T-helper 17 cell (primary cell): ENCODE data around the gene RASGRF1. TPM values are rescaled to one million over a fixed set of nuclear protein-coding genes. Genes with fewer than 3 reads are reported as not detected.

Experiments used
- ATAC-seq: fragments of 150-1000 bp; cut with Tn5 transposase; 2 replicates; pipeline ENCODE4 v1.10.0; 2021; ENCODE audit warnings: mild to moderate bottlenecking, moderate library complexity
- DNase-seq, 3 donors: peaks; one replicate each; pipeline versions ENCODE4 v3.0.0 to v3.0.0-alpha.2; 2020 to 2021
- H3K9me3 ChIP-seq: one replicate; pipeline ENCODE4 v1.7.0; 2013; ENCODE audit warnings: low read length, mild to moderate bottlenecking; ENCODE audit not compliant: control insufficient read depth, poor library complexity, severe bottlenecking
- H3K27ac Mint-ChIP-seq: one replicate; pipeline ENCODE4 v1.8.0; 2022; ENCODE audit warnings: mild to moderate bottlenecking, moderate library complexity, mixed read lengths
- H3K27me3 Mint-ChIP-seq: one replicate; pipeline ENCODE4 v1.8.0; 2022; ENCODE audit warnings: mixed read lengths
- H3K36me3 Mint-ChIP-seq: one replicate; pipeline ENCODE4 v1.8.0; 2022; ENCODE audit warnings: low read depth, mixed read lengths
- H3K4me1 Mint-ChIP-seq: one replicate; pipeline ENCODE4 v1.8.0; 2022; ENCODE audit warnings: mild to moderate bottlenecking, mixed read lengths
- H3K4me3 Mint-ChIP-seq: one replicate; pipeline ENCODE4 v1.8.0; 2022; ENCODE audit warnings: mild to moderate bottlenecking, moderate library complexity, mixed read lengths
- total RNA-seq, 4 donors: library from RNA in 2 of 4; stranded (reverse) in 2 of 4; gene quantifications; one replicate each; pipeline ENCODE4 v1.2.3 and lab custom pipeline; 2022 to 2026

RASGRF1 gene
- total RNA-seq, 2 donors from 2014 or later = 0.55 TPM; not detected in 1

DNA sequence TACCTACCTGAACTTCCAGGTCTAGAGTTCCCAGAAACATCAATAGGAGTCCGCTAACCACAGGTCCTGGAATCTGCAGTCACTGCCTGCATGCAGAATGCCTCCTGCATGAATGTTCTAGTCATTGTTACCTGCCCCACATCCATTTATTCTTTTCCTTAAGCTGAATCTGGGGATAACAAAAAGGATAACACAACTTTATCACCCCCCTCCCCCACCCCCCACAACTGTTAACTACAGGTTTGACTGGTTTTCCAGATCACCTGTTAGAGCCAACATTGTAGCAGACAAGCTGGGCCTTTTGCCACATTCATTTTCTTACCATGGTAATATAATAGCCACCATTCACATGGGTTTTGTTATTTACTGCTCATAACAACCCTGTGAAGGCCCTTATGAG, 141.1 kb downstream of the RASGRF1 start:
- Mint-ChIP-seq H3K4me3 (no peak overlapping the region), H3K4me1 (peaks cover 20% of the 10 kb centered on the region), H3K27ac (no peak overlapping the region), H3K27me3 (no peaks in the 10 kb centered on the region), H3K36me3 (no peaks in the 10 kb centered on the region)
- ATAC-seq = no peak
- no peak for DNase-seq
- no peaks in the 10 kb centered on the region for H3K9me3 ChIP-seq

DNA sequence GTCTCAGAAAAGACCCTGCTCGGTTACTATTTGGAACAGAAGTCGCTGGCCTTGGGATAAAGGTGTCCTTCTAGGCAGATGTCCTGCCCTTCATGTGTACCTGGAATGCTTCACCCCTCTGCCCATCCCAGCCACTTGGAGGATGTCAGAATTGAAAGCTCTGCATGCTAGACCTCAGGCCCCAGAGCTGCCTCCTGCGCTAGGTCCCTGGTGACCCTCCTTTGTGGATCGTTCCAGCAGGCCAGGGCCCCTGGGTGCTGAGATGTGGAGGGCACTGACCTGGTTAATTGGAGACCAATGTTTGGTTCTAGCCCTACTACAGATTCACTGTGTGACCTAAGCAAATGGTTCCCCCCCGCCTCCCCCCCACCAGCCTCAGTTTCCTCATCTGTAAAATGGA, 143.1 kb downstream of the RASGRF1 start:
- Mint-ChIP-seq H3K4me3 (no peak overlapping the region), H3K27ac (no peak overlapping the region), H3K27me3 (no peaks in the 10 kb centered on the region), H3K4me1 (peaks cover 27% of the 10 kb centered on the region), H3K36me3 (no peaks in the 10 kb centered on the region)
- no peaks in the 10 kb centered on the region for H3K9me3 ChIP-seq
- ATAC-seq = no peak
- no peak for DNase-seq

DNA sequence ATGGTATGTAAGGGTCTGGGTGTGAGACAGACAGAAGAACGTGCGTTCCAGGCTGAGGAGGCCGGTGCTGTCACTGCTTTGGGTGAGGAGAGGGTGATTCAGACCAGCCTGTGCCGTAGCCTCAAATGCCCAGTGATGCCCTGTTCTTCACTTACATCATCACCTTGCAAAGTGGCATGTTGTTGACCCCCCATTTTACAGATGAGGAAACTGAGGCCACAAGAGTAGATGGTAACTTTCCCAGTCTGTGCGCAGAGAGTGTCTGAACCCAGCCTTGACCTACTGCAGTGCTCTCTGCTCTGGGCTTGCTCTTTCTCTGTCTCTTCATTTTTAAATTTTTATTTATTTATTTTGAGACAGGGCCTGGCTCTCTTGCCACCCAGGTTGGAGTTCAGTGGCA, 144.1 kb downstream of the RASGRF1 start:
- ATAC-seq = no peak
- peak overlapping the region; percentile 39 for H3K4me3 Mint-ChIP-seq
- H3K9me3 ChIP-seq = no peaks in the 10 kb centered on the region
- no peaks in the 10 kb centered on the region for H3K36me3 Mint-ChIP-seq
- peaks cover 27% of the 10 kb centered on the region for H3K4me1 Mint-ChIP-seq
- DNase-seq = no peak
- H3K27me3 Mint-ChIP-seq = no peaks in the 10 kb centered on the region
- H3K27ac Mint-ChIP-seq = peak overlapping the region; percentile 16

DNA sequence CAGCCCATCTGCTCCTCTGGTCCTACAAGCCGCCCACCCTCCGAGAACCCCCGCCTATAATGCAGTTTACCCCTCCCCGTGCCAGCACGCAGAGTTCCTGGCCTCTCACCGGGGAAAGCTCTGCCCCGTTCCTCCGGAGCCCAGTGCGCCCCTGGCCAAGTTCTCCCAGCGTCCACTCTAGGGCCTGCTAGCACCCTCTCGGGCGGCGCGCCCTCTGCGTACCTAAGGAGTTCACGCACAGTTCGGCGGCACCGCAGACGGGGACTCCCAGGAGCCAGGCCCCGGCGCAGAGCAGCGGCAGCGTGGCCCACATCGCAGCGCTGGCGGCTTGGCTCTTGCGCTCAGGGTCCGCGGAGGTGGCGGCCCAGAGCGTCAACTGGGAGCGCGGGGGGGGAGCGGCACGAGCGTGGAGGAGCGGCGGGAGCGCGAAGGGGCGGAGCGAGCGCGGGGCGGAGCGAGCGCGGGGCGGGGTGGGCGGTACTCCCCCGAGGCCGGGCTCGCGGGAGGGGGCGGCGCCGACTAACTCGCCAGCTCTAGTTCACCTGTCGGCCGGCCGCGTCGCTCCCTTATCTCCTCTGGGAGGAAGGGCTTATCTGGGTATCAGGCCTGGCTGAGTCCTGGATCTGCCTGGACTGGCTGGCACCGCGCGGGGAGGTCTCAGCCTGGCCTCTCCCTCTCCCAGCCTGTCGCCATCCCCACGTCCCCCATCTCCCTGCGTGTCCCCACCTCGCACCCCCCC, 145.7 kb downstream of the RASGRF1 start, which contains the start of gene CTSH:
Gene CTSH (minus strand): TSS at position 378 of the 739 bp plus-strand sequence. CDS start 65 bp downstream, at position 313.
- H3K4me3 Mint-ChIP-seq = peak within 1 kb of the TSS; percentile 95
- ATAC-seq = peak; percentile 88
- DNase-seq = peak; percentile 77 to 90 (median 89)
- H3K4me1 Mint-ChIP-seq = peaks cover 21% of the 10 kb centered on the region
- H3K27me3 Mint-ChIP-seq = no peaks in the 10 kb centered on the region
- no peaks in the 10 kb centered on the region for H3K9me3 ChIP-seq
- H3K36me3 Mint-ChIP-seq = no peaks in the 10 kb centered on the region
- peak within 1 kb of the TSS; percentile 95 for H3K27ac Mint-ChIP-seq

DNA sequence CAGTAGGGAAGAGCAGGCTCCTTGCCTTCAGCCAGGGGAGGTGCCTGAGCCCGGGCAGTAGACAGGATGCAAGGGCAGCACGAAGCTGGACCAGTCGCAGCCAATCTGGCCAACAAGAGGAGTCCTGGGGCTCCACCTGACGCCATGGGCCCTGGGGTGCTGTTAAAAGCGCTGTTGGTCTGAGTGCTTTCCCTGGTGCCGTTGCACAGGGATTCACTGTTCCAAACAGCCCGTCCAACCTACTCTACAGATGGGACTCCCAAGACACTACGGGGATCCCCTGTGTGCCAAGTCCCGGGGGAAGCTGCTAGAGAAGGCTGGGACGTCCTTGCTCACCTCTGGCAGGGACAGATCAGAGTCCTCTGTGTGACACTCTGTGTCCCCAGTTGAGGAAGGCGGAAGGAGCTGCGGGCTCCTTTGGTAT, 146.4 kb downstream of the RASGRF1 start:
- Mint-ChIP-seq H3K4me3 (peak overlapping the region; percentile 95), H3K36me3 (no peaks in the 10 kb centered on the region), H3K27ac (peak overlapping the region; percentile 95), H3K27me3 (no peaks in the 10 kb centered on the region), H3K4me1 (peaks cover 27% of the 10 kb centered on the region)
- ATAC-seq (peak; percentile 38), DNase-seq (no peak)
- H3K9me3 ChIP-seq = no peaks in the 10 kb centered on the region

DNA sequence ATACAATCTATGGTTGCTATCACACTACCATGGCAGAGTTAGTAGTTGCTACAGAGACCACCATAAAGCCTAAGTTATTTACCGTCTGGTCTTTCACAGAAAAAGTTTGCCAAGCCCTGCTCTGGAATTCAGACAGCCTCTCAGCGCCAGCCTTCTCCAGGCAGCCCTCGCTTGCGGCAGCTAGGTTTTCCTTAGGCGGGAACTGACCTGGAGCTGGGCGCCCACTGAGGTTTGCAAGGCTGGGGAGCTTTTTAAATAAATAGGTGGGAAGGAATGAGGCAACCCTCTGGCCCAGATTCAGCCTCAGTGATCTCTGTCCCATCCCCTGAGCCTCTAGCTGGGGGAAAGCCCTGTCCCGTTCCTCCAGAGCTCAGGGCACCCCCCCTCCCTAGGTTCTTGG, 146.9 kb downstream of the RASGRF1 start:
- peak overlapping the region; percentile 95 for H3K4me3 Mint-ChIP-seq
- DNase-seq = no peak
- H3K9me3 ChIP-seq = no peaks in the 10 kb centered on the region
- peaks cover 30% of the 10 kb centered on the region for H3K4me1 Mint-ChIP-seq
- peak overlapping the region; percentile 95 for H3K27ac Mint-ChIP-seq
- ATAC-seq = no peak
- H3K27me3 Mint-ChIP-seq = no peaks in the 10 kb centered on the region
- H3K36me3 Mint-ChIP-seq = no peaks in the 10 kb centered on the region

DNA sequence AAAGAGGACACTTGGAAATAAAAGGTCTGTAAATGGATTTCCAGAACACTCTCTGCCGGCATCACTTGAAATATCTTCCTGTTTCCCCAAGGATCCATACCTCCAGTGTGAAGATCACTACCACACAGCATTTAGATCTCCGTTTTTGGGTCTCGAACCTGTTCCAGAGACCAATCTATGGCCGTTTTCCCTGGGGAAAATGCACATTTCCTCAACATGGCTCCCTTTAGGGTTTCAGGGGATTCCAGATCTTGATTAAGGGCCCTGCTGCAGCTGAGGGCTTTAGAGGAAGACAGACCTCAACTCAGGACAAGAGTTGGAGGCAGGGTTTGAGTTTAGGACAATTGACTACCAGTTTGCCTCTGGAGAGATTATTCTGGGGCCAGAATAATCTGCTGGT, 147.8 kb downstream of the RASGRF1 start:
- DNase-seq (no peak), ATAC-seq (no peak)
- no peaks in the 10 kb centered on the region for H3K27me3 Mint-ChIP-seq
- H3K27ac Mint-ChIP-seq = peak overlapping the region; percentile 95
- no peaks in the 10 kb centered on the region for H3K9me3 ChIP-seq
- peaks cover 38% of the 10 kb centered on the region for H3K4me1 Mint-ChIP-seq
- H3K36me3 Mint-ChIP-seq = no peaks in the 10 kb centered on the region
- peak overlapping the region; percentile 95 for H3K4me3 Mint-ChIP-seq

DNA sequence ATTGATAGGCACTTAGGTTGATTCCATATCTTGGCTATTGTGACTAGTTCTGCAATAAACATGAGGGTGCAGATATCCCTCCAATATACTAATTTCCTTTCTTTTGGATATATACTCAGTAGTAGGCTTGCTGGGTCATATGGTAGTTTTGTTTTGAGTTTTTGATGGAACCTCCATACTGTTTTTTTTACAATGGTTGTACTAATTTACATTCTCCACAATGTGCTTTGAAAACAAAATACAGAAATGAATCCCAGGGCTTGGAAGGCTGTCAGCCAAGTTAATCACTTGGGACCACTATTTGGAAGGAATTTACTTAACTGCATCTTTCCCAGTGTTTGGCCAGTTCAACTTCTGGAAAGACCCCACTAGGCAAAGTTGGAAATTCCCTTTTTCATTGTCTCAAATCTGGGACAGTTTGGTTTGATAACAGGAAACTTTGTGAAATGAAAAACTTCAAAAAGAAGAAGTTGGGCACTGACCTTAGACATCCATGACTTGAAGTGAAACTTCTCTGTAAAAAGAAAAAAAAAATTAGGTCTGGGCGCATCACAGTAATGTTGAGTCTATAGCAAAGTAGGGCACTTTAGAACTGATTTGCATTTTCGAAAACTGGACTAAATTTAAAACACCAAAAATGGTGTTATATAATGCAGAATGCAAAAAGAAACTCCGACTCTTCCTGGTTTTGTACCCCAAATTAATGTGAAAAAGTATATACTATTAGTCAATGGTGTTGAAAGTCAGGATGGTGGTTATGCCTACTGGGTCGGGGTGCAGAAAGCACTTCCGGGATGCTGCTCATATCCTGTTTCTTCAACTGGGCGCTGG, 151.7 kb downstream of the RASGRF1 start:
- peak overlapping the region; percentile 95 for H3K27ac Mint-ChIP-seq
- H3K9me3 ChIP-seq = no peaks in the 10 kb centered on the region
- peaks cover 45% of the 10 kb centered on the region for H3K4me1 Mint-ChIP-seq
- H3K4me3 Mint-ChIP-seq = peak overlapping the region; percentile 84
- DNase-seq = peak in 1 of 3 donors; percentile 33
- H3K36me3 Mint-ChIP-seq = peaks cover 2% of the 10 kb centered on the region
- H3K27me3 Mint-ChIP-seq = no peaks in the 10 kb centered on the region
- ATAC-seq = peak; percentile 74

DNA sequence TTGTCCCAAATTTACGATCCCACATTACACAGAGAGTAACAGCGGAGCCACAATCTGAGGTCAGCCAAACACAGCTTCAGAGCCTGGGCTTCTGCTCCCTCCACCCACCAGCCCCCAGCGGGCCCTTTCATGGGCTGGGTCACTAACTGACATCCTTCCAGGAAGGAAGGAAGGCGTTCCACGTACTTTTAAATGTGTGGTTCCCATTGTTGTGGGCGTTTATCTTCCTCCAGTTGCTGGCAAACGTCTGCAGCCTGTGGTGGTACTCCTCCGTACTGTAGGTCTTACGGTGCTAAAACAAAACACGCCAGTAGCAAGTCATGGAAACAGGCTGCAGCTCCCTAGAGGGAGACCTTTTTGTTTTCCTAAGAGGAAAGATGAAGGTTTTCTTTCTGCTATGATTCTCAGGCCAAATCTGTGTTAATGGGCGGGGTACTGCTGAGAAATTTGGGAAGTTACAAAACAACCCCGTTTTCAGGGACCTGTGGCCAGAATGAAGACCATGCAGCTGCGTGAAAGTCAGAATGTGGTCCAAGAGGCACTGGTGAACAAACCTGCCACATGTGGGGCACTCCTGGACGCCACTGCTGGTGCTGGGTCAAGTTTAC, 153.3 kb downstream of the RASGRF1 start:
- DNase-seq (no peak), ATAC-seq (peak; percentile 39)
- peaks cover 36% of the 10 kb centered on the region for H3K4me1 Mint-ChIP-seq
- no peaks in the 10 kb centered on the region for H3K27me3 Mint-ChIP-seq
- H3K27ac Mint-ChIP-seq = peak overlapping the region; percentile 95
- H3K36me3 Mint-ChIP-seq = peaks cover 4% of the 10 kb centered on the region
- H3K9me3 ChIP-seq = no peaks in the 10 kb centered on the region
- H3K4me3 Mint-ChIP-seq = peak overlapping the region; percentile 55

DNA sequence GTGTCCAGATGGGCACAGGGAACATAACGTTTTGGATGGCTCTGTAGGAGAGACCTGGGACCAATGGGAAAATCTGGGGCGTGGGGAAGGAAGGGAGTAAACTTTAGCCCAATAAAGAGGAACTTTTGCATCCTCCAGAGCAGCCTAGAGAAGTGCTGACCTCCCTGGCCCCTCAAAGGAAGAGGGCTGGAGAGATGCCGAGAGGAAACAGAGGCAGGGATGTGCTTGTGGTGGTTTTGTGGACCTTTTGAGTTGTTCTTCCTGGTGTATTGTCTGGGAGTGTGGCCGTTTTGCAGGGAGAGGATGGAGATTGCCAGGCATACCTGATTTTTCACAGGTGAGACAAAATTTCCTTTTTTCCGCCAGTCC, 155.9 kb downstream of the RASGRF1 start:
- Mint-ChIP-seq H3K27ac (peak overlapping the region; percentile 95), H3K27me3 (no peaks in the 10 kb centered on the region), H3K4me3 (peak overlapping the region; percentile 57), H3K36me3 (peaks cover 4% of the 10 kb centered on the region), H3K4me1 (peaks cover 35% of the 10 kb centered on the region)
- ATAC-seq (no peak), DNase-seq (no peak)
- no peaks in the 10 kb centered on the region for H3K9me3 ChIP-seq

DNA sequence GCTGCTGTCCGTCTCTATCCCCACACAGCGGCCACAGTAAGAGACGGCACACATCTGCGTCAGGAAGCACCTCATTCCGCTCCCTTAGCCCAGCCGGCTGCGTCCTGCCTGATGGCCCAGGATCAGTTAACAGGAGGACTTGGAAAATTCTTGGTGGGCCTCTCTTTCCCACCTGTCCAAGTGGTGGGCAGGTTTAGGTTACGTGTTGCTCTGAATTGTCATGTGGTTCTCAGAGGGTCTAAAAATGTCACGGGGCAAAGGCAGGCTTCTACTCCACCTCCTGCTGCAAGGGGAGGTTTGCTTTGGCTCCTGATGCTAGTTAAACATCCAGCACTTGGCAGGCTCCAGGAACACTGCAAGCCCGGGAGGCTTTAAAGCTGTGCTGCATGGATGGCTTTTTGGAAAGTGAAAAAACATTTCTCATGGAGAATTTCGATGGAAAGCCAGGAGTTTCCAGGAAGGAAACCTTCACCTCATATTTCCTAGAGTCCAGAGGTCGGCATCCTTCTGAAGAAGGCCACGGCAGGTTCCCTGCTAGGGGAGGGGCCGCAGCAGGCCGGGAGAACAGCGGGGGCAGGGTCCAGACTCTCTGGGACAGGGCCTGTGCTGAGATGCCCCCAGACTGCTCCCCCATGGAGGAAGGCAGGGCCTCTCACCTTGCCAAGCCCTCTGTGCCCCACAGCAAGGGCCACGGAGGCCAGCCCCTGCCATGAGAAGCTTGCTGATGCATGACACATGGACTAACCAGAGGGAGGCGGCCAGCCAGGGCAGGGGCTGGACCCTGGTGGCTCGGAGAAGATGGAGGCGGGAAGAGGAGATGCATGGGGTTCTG, 156.5 kb downstream of the RASGRF1 start:
- DNase-seq (no peak), ATAC-seq (no peak)
- Mint-ChIP-seq H3K27ac (peak overlapping the region; percentile 95), H3K4me1 (peaks cover 29% of the 10 kb centered on the region), H3K27me3 (no peaks in the 10 kb centered on the region), H3K36me3 (peaks cover 4% of the 10 kb centered on the region), H3K4me3 (peak overlapping the region; percentile 57)
- no peaks in the 10 kb centered on the region for H3K9me3 ChIP-seq

DNA sequence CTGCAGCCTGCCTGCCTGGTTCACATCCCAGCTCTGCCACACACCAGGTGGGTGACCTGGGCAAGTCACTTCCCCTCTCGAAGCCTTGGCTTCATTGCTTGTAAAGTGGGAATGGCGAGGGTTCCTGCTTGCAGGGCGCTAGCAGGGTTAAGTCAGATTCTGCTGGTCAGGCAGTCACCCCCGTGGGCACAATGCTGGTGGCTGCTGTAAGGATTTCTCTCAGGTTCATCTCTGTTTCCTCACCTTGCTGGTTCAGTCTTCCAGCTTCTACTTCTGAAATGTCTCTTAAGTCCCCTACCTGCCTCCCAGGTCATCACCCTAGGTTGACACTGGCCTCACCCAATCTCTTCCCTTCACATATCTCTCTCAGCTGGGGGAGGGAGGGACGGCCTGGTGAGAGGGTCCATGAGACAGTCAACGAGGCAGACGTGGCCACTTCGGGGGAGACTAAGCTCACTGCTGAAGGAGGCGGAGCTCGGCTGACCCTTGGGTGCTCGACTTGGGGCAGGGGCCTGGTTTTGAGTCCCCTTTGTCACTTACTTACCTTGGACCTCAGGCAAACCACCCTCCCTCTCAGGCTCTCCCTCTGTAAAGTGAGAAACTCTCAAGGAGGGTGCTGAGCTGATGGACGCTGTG, 157.3 kb downstream of the RASGRF1 start:
- peak overlapping the region; percentile 24 for H3K27ac Mint-ChIP-seq
- ATAC-seq = no peak
- no peak overlapping the region for H3K4me3 Mint-ChIP-seq

More for the DNA sequence above, 157.3 kb downstream of the RASGRF1 start:
- peaks cover 4% of the 10 kb centered on the region for H3K36me3 Mint-ChIP-seq
- H3K27me3 Mint-ChIP-seq = no peaks in the 10 kb centered on the region
- no peaks in the 10 kb centered on the region for H3K9me3 ChIP-seq
- no peak for DNase-seq
- H3K4me1 Mint-ChIP-seq = peaks cover 24% of the 10 kb centered on the region
